CD4-positive, CD25-positive, alpha-beta regulatory T cell (primary cell): Measurements from ENCODE around the gene KAT8. TPM values are rescaled to one million over a fixed set of nuclear protein-coding genes. Genes with fewer than 3 reads are reported as not detected.
A peak's percentile ranks its signal among the peaks of the same experiment; 100 is the strongest.
"Not testable (repeated sequence)": the region's sequence is repeated elsewhere in the genome, so short reads cannot be mapped to it uniquely, and the experiment has no call there.

Experiments
- ATAC-seq, 2 donors: fragments of 150-1000 bp; cut with Tn5 transposase; one replicate each; pipeline ENCODE4 v1.10.0; 2021; ENCODE audit warnings: low read depth in 2 of 2, moderate number of reproducible peaks in 2 of 2, moderate library complexity in 1 of 2
- DNase-seq, 3 donors: peaks; one replicate each; pipeline versions ENCODE4 v3.0.0 to v3.0.0-alpha.2; 2012 to 2022; ENCODE audit warnings: mixed read lengths in 1 of 3
- H3K27ac ChIP-seq: one replicate; pipeline ENCODE4 v1.7.0; 2013; ENCODE audit warnings: mild to moderate bottlenecking, low read length; ENCODE audit not compliant: insufficient read depth, poor library complexity, severe bottlenecking
- H3K27me3 ChIP-seq: one replicate; pipeline ENCODE4 v1.7.0; 2013; ENCODE audit warnings: low read length; ENCODE audit not compliant: control insufficient read depth, insufficient read depth
- H3K36me3 ChIP-seq: one replicate; pipeline ENCODE4 v1.7.0; 2013; ENCODE audit warnings: mild to moderate bottlenecking, low read length, moderate library complexity; ENCODE audit not compliant: control insufficient read depth, insufficient read depth
- H3K4me1 ChIP-seq: 2 replicates; pipeline ENCODE4 v1.7.0; 2013; ENCODE audit warnings: mild to moderate bottlenecking, low read length; ENCODE audit not compliant: insufficient read depth, control insufficient read depth, poor library complexity, severe bottlenecking
- H3K4me3 ChIP-seq: one replicate; pipeline ENCODE4 v1.7.0; 2013; ENCODE audit warnings: low read depth, mild to moderate bottlenecking, low read length, moderate library complexity
- H3K9me3 ChIP-seq, 2 experiments: 1 replicate in 1 of 2; 2 replicates in 1 of 2; pipeline ENCODE4 v1.7.0; 2013; ENCODE audit warnings: low read length in 2 of 2, mild to moderate bottlenecking in 1 of 2, moderate library complexity in 1 of 2; ENCODE audit not compliant: control insufficient read depth in 2 of 2
- H3K27ac Mint-ChIP-seq, 3 donors: one replicate each; pipeline ENCODE4 v1.8.0; 2020 to 2022; ENCODE audit warnings: mild to moderate bottlenecking in 3 of 3, mixed read lengths in 3 of 3, moderate library complexity in 2 of 3
- H3K27me3 Mint-ChIP-seq: one replicate; pipeline ENCODE4 v1.8.0; 2022; ENCODE audit warnings: mild to moderate bottlenecking, mixed read lengths
- H3K36me3 Mint-ChIP-seq: one replicate; pipeline ENCODE4 v1.8.0; 2020; ENCODE audit warnings: mixed read lengths
- H3K4me1 Mint-ChIP-seq, 4 donors: one replicate each; pipeline ENCODE4 v1.8.0; 2020 to 2022; ENCODE audit warnings: mixed read lengths in 4 of 4, mild to moderate bottlenecking in 1 of 4
- H3K4me3 Mint-ChIP-seq, 4 donors: one replicate each; pipeline ENCODE4 v1.8.0; 2020 to 2022; ENCODE audit warnings: mild to moderate bottlenecking in 4 of 4, mixed read lengths in 4 of 4, moderate library complexity in 3 of 4
- H3K9me3 Mint-ChIP-seq, 7 donors: one replicate each; pipeline ENCODE4 v1.8.0; 2020 to 2022; ENCODE audit warnings: mixed read lengths in 7 of 7, mild to moderate bottlenecking in 3 of 7, moderate library complexity in 2 of 7
- polyA plus RNA-seq, 4 donors: library from polyadenylated mRNA; unstranded; fragments of 300-500 nt; fragmentation: Illumina TruSeq; gene quantifications; one replicate each; pipeline ENCODE4 v1.2.3, GENCODE V29; 2021
- total RNA-seq: library from RNA; stranded (reverse); gene quantifications from one replicate; pipeline ENCODE4 v1.2.3, GENCODE V29; 2022

Gene KAT8
- total and polyA plus RNA-seq, 5 donors from 2014 or later = 31.8 to 103 (median 44.7) TPM

DNA sequence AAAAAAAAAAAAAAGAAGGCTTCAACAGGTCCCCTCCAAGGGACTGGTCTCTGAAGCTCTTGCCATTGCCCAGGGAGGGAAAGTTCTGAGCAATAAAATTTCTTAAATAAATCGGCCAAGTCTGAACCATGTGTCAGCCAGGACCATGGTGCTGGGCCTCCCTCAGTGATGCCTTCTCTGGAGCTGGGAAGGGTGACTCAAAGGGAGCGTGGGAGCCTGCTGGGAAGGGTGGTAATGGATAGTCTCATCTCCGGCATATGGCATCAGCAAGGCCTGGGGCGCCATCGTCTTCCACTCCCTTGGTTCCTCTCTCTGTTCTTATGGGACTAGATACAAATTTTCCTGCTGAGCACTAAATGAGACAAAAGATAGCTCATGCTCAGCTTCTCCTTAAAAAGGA is 25.1 kb upstream of the KAT8 start:
- peaks cover 0 to 2% (median 0%) of the 10 kb centered on the region in 7 donors for H3K9me3 Mint-ChIP-seq
- H3K36me3 Mint-ChIP-seq = no peaks in the 10 kb centered on the region
- Histone ChIP-seq H3K4me1 (peaks cover 14% of the 10 kb centered on the region), H3K9me3 (no peaks in the 10 kb centered on the region), H3K36me3 (peaks cover 14% of the 10 kb centered on the region), H3K4me3 (no peak overlapping the region), H3K27ac (no peak overlapping the region), H3K27me3 (no peaks in the 10 kb centered on the region)
- peaks cover 10 to 36% (median 20%) of the 10 kb centered on the region in 4 donors for H3K4me1 Mint-ChIP-seq
- DNase-seq (no peak), ATAC-seq (no peak)
- no peak overlapping the region for H3K27ac Mint-ChIP-seq
- no peaks in the 10 kb centered on the region for H3K27me3 Mint-ChIP-seq
- H3K4me3 Mint-ChIP-seq = peak overlapping the region; percentile 12 to 99 (median 41)

DNA sequence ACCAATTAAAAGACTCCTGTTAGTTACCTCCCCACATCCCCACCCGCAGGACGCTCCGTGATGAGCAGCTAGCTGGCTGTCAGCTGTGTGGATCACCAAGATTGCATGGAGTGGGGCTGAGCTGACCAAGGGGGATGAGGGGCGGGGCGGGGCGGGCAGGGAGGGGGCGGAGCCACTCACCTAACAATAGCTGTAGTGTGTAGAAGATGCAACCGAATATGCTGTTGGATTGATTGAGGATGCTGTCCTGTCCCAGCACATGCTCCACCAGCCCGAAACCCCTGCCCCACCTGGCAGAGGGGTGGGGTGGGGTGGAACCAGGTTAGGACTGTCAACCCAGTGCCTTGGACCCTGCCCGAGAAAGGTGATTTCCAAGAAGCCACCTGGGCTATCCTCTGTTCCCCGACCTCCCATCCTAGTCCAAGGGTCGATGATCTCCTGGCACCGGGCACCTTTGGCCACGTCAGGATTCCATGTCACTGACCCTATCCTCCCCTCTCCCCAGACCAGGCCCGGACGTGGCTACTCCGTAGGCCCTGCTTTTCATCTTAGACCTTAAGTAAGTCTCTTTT is 24.2 kb upstream of the KAT8 start:
- no peaks in the 10 kb centered on the region for H3K36me3 Mint-ChIP-seq
- DNase-seq (no peak), ATAC-seq (no peak)
- peaks cover 0 to 2% (median 0%) of the 10 kb centered on the region in 7 donors for H3K9me3 Mint-ChIP-seq
- peak overlapping the region; percentile 71 to 99 (median 80) for H3K4me3 Mint-ChIP-seq
- Histone ChIP-seq H3K4me3 (no peak overlapping the region), H3K4me1 (peaks cover 14% of the 10 kb centered on the region), H3K9me3 (no peaks in the 10 kb centered on the region), H3K27ac (no peak overlapping the region), H3K27me3 (no peaks in the 10 kb centered on the region), H3K36me3 (peaks cover 14% of the 10 kb centered on the region)
- peaks cover 10 to 36% (median 20%) of the 10 kb centered on the region in 4 donors for H3K4me1 Mint-ChIP-seq
- no peak overlapping the region for H3K27ac Mint-ChIP-seq
- H3K27me3 Mint-ChIP-seq = peaks cover under 1% of the 10 kb centered on the region

DNA sequence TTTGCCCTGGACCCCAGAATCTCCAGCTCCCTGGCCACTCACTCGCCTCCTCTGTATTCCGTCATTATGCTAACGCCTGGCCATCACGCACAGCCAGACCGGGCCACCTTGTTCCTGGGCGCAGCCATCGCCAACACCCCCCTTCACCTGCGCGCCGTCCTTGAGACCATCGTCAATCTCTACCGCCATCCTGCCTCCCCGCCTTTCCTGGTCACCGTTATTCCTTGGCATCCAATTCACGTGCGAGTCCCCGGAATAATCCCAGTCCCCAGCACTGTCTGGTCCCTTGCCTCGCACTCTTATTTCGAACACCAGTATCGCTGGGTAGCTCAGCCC is 23.4 kb upstream of the KAT8 start:
- H3K9me3 Mint-ChIP-seq = peaks cover 0 to 2% (median 0%) of the 10 kb centered on the region in 7 donors
- Histone ChIP-seq H3K36me3 (peaks cover 12% of the 10 kb centered on the region), H3K27ac (peak overlapping the region; percentile 83), H3K27me3 (no peaks in the 10 kb centered on the region), H3K4me3 (peak overlapping the region; percentile 70), H3K4me1 (peaks cover 14% of the 10 kb centered on the region), H3K9me3 (no peaks in the 10 kb centered on the region)
- ATAC-seq = no peak
- no peaks in the 10 kb centered on the region for H3K36me3 Mint-ChIP-seq
- H3K4me3 Mint-ChIP-seq = peak overlapping the region; percentile 94 to 99 (median 96)
- no peak for DNase-seq
- peaks cover 7% of the 10 kb centered on the region for H3K27me3 Mint-ChIP-seq
- H3K4me1 Mint-ChIP-seq = peaks cover 10 to 36% (median 20%) of the 10 kb centered on the region in 4 donors
- H3K27ac Mint-ChIP-seq = peak overlapping the region; percentile 69 to 95 (median 84)

DNA sequence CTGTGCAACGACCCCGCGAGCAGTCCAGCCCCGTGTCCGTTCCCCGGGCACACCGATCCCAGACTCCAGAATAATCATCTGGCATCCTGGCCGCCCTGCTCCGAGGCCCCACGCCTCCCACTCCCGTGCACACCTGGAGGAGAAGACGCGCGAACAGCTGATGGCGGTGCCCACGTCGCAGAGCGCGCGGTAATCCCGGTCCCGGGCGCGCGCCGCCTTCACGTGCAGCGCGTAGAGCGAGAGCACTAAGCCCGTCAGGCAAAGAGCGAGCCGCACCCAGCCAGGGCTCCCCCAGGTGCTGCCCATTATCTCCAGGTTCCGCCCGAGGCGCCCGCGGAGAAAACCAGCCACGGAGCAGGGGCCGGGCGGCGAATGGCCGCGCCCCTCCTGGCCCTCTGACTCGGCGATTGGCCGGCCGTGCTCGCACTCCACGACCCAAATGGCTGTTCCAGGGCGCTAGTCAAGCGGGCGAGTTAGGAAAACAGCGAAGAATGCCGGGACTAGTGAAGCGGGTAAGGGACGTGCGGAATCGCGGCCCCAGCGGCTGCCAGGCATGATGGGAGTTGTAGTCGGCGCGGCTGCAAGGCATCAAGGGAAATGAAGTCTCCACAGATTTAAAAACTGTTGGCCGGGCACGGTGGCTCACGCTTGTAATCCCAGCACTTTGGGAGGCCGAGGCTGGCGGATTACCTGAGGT is 22.9 kb upstream of the KAT8 start, which contains the start of gene VKORC1:
TSS of gene VKORC1 (minus strand) at position 374 of the 697 bp plus-strand sequence. CDS start at position 306, 68 bp downstream.
- Mint-ChIP-seq H3K9me3 (peaks cover 0 to 2% (median 0%) of the 10 kb centered on the region in 7 donors), H3K27ac (peak within 1 kb of the TSS; percentile 69 to 95 (median 84)), H3K4me3 (peak within 1 kb of the TSS; percentile 94 to 99 (median 96)), H3K4me1 (peaks cover 10 to 36% (median 20%) of the 10 kb centered on the region in 4 donors), H3K27me3 (peaks cover 7% of the 10 kb centered on the region), H3K36me3 (no peaks in the 10 kb centered on the region)
- H3K4me1 ChIP-seq = peaks cover 14% of the 10 kb centered on the region
- ATAC-seq = peak; percentile 89
- DNase-seq = peak; percentile 80 to 94 (median 86)
- H3K9me3 ChIP-seq = no peaks in the 10 kb centered on the region
- H3K4me3 ChIP-seq = peak within 1 kb of the TSS; percentile 70
- no peaks in the 10 kb centered on the region for H3K27me3 ChIP-seq
- H3K27ac ChIP-seq = peak within 1 kb of the TSS; percentile 83
- peaks cover 10% of the 10 kb centered on the region for H3K36me3 ChIP-seq

DNA sequence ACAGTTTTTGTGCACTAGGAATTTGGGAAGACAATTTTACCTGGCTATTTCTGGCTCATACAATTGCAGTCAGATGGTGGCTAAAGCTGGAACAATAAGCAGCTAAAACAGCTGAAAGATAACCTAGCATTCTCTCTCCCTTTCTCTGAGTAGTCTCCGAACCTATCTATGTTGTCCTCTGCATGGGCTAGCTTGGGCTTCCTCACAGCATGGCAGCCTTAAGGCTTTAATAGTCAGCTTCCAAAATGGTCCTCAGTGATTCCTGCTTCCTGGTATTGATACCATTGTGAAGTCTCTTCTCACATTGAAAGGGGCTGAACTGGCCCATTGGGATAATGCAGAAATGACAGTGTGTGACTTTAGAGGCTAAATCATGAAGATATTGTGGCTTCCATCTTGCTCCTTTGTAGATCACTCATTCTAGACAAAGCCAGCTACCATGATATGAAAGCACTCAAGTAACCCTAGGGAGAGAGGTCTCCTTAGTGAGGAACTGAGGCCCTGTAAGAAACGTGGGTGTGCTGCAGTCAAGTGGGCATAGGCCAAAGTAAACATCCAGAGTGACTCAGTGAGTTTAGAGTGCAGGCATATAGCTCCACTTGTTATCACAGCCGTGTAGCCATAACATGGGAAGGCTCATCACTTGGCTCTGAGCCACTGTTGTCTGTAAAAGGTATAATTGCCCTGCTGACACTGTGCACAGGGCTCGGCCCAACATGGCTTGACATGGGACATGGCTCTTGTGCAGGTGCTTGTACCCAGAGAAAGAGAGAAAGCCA is 17.4 kb upstream of the KAT8 start:
- Histone ChIP-seq H3K27me3 (no peaks in the 10 kb centered on the region), H3K4me3 (no peak overlapping the region), H3K4me1 (no peaks in the 10 kb centered on the region), H3K27ac (no peak overlapping the region), H3K36me3 (no peaks in the 10 kb centered on the region), H3K9me3 (no peaks in the 10 kb centered on the region)
- H3K36me3 Mint-ChIP-seq = no peaks in the 10 kb centered on the region
- peaks cover 7% of the 10 kb centered on the region for H3K27me3 Mint-ChIP-seq
- peak overlapping the region in 1 of 4 donors; percentile 34 for H3K4me3 Mint-ChIP-seq
- ATAC-seq (no peak), DNase-seq (no peak)
- H3K9me3 Mint-ChIP-seq = no peaks in the 10 kb centered on the region
- H3K4me1 Mint-ChIP-seq = peaks cover 5 to 11% (median 7%) of the 10 kb centered on the region in 4 donors
- no peak overlapping the region for H3K27ac Mint-ChIP-seq

DNA sequence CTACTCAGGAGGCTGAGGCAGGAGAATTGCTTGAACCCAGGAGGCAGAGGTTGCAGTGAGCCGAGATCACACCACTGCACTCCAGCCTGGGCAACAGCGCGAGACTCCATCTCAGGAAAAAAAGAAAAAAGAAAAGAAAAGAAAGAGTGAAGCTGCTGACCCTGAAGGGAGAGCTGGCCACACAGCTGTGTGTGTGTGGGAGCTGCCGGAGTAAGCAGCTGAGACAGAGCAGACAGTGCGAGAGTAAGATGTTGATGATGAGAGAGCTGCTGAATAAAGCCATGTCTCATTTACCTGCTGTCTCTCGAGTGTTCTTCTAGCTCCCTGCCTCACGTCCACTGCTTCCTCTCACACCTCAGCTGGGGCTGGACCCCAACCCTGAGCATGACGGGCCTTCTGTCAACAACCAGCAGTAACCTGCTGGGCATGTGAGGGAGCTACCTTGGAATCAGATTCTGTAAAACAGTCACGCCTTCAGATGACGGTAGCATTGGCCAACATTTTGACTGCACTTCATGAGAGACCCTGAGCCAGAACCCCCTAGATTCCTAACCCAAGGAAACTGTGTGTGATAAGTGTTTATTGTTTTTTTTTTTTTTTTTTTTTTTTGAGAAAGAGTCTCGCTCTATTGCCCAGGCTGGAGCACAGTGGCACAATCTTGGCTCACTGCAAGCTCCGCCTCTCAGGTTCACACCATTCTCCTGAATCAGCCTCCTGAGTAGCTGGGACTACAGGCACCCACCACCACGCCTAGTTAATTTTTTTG is 16.4 kb upstream of the KAT8 start:
- not testable (repeated sequence) for H3K27me3 Mint-ChIP-seq, H3K4me1 Mint-ChIP-seq, H3K36me3 ChIP-seq, H3K36me3 Mint-ChIP-seq, ATAC-seq, H3K4me1 ChIP-seq, H3K9me3 Mint-ChIP-seq, H3K27ac ChIP-seq, H3K4me3 Mint-ChIP-seq, H3K27ac Mint-ChIP-seq, H3K4me3 ChIP-seq, DNase-seq, H3K27me3 ChIP-seq, H3K9me3 ChIP-seq

DNA sequence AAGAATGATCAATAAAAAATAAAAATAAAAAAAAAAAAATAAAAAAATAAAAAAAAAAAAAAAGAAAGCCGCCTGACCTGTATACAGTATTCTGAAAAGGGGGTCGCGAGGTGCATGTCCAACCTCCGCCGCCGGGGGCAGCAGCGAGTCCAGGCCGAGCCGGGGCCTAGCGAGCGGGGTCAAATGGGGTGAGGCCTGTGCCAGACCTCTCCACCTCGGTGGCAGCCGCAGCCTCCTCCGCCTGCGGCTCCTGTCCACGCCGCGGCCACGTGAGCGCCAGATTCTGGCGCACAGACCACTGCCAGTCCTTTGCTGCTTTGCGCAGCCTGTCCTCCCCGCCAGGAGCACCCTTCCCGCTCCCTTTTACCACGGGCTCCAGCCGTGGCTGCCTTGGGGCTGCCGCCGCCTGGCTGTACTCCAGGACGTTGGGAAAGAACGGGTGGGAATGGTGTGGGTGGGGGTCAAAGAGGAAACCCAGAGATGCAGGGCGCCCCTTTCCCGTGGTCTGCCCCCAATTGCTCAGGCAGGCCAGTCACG is 11.7 kb upstream of the KAT8 start:
- H3K27ac ChIP-seq = no peak overlapping the region
- H3K36me3 ChIP-seq = peaks cover 5% of the 10 kb centered on the region
- peak overlapping the region in 2 of 4 donors; percentile 11 to 58 for H3K4me3 Mint-ChIP-seq
- no peaks in the 10 kb centered on the region for H3K27me3 Mint-ChIP-seq
- no peaks in the 10 kb centered on the region for H3K9me3 ChIP-seq
- no peak overlapping the region for H3K4me3 ChIP-seq
- DNase-seq = peak; percentile 69 to 71 (median 69)
- H3K4me1 Mint-ChIP-seq = peaks cover 8 to 24% (median 10%) of the 10 kb centered on the region in 4 donors
- H3K27ac Mint-ChIP-seq = peak overlapping the region in 2 of 3 donors; percentile 36 to 43
- H3K9me3 Mint-ChIP-seq = peaks cover 0 to 1% (median 0%) of the 10 kb centered on the region in 7 donors
- peaks cover 5% of the 10 kb centered on the region for H3K36me3 Mint-ChIP-seq
- ATAC-seq = peak; percentile 71 to 81
- no peaks in the 10 kb centered on the region for H3K27me3 ChIP-seq
- peaks cover 18% of the 10 kb centered on the region for H3K4me1 ChIP-seq
